PFSK-1 (cell line): ENCODE data around the gene CHD5.

Experiments used
- FOXP2 ChIP-seq: optimal IDR thresholded peaks from 2 replicates; pipeline ENCODE3; 2011; ENCODE audit warnings: borderline replicate concordance, control low read depth, inconsistent platforms; ENCODE audit not compliant: insufficient read depth; ENCODE audit errors: extremely low read length, extremely low read depth
- POLR2AphosphoS5 ChIP-seq: IDR thresholded peaks from 2 replicates; pipeline ENCODE4 v1.6.1; 2012; ENCODE audit warnings: low read depth, mild to moderate bottlenecking, control low read depth, low read length, moderate library complexity
- REST ChIP-seq, 2 experiments: IDR thresholded peaks; 2 replicates each; pipeline versions ENCODE4 v1.6.1 to v1.8.0; 2011 to 2012; ENCODE audit warnings: low read depth in 2 of 2, low read length in 2 of 2, control low read depth in 1 of 2, inconsistent platforms in 1 of 2, mild to moderate bottlenecking in 1 of 2, moderate library complexity in 1 of 2; ENCODE audit not compliant: insufficient read depth in 1 of 2
- SIN3A ChIP-seq: IDR thresholded peaks from 2 replicates; pipeline ENCODE4 v1.6.1; 2012; ENCODE audit warnings: mild to moderate bottlenecking, low read length, moderate library complexity, borderline replicate concordance; ENCODE audit not compliant: insufficient read depth
- TAF1 ChIP-seq: IDR thresholded peaks from 2 replicates; pipeline ENCODE4 v1.6.1; 2012; ENCODE audit warnings: low read length, control low read depth, borderline replicate concordance; ENCODE audit not compliant: insufficient read depth

The CHD5 gene

GRCh38 chr1:6130596-6130995 lies 49.5 kb downstream of the CHD5 start:
- TF ChIP-seq TAF1 (no peak), FOXP2 (no peak), POLR2AphosphoS5 (no peak), REST (IDR thresholded peaks at IDR 0.05; ENCODE audit: insufficient read depth in 1 of 2, low read depth in 2 of 2, low read length in 2 of 2) (no peak), SIN3A (no peak)

DNA sequence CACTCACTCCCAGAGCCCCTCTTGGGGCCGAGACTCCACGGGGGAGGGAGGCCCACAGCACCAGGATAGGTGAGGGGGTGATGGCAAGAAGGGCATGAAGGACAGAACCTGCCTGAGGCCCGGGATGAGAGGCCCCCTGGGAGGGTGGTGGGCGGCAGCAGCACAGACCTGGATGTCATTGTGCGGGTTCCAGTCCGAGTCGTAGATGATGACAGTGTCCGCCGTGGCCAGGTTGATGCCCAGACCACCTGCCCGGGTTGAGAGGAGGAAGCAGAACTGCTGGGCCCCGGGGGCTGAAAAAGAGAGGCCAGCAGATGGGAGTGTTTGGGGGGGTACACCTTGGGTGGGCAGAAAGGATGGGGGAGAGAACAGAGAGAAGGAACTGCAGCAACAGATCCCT lies 50.1 kb downstream of the CHD5 start:
- no peak for TF ChIP-seq SIN3A
- TF ChIP-seq TAF1, result no peak
- no peak for TF ChIP-seq FOXP2
- no peak for TF ChIP-seq POLR2AphosphoS5
- TF ChIP-seq REST (IDR thresholded peaks at IDR 0.05; ENCODE audit: insufficient read depth in 1 of 2, low read depth in 2 of 2, low read length in 2 of 2), result no peak

- no peak for TF ChIP-seq REST (IDR thresholded peaks at IDR 0.05; ENCODE audit: insufficient read depth in 1 of 2, low read depth in 2 of 2, low read length in 2 of 2)
- TF ChIP-seq POLR2AphosphoS5, result no peak
- TF ChIP-seq FOXP2, result no peak
- TF ChIP-seq TAF1, result no peak
- no peak for TF ChIP-seq SIN3A
These were observed 50.8 kb downstream of the CHD5 start for GRCh38 chr1:6129313-6129712.

GRCh38 chr1:6128276-6129081 lies 51.6 kb downstream of the CHD5 start:
- TF ChIP-seq TAF1, result no peak
- TF ChIP-seq REST (IDR thresholded peaks at IDR 0.05; ENCODE audit: insufficient read depth in 1 of 2, low read depth in 2 of 2, low read length in 2 of 2), result no peak
- TF ChIP-seq POLR2AphosphoS5, result no peak
- TF ChIP-seq FOXP2, result no peak
- no peak for TF ChIP-seq SIN3A
